ENCODE data around the gene CNTN2. TPM values are rescaled to one million over a fixed set of nuclear protein-coding genes. Genes with fewer than 3 reads are reported as not detected.

Gene CNTN2
- total and polyA plus RNA-seq, 2 experiments from 2014 or later: 9.7 TPM; not detected in 1

DNA sequence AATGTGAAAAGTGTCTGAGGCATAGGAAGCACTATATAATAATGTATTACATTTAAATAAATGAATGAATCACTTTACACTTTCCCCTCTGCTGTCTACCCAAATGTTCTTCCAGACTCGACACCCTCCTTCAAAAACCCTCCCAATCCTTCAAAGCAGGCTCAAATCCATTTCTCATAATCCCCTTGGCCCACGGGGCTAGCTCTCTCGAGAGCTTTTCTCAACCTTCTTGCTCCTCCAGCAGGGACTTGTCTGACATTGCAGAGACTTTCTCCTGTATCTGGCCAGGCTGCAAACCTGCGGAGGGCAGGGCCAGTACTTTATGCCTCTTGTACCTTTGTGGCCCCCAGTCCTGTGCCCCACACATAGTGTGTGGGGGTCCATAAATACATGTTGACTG, 14.1 kb upstream of the CNTN2 start:
- no peaks in the 10 kb centered on the region for H4K20me1 ChIP-seq (ENCODE audit: insufficient read depth, poor library complexity, severe bottlenecking)
- H3K79me2 ChIP-seq: no peaks in the 10 kb centered on the region
- TF ChIP-seq EZH2 (IDR thresholded peaks at IDR 0.05; ENCODE audit: borderline replicate concordance) (no peak), EZH2phosphoT487 (IDR thresholded peaks at IDR 0.05; ENCODE audit: low read depth, severe bottlenecking, unreplicated experiment) (no peak)
- TF ChIP-seq, protein P1, sequence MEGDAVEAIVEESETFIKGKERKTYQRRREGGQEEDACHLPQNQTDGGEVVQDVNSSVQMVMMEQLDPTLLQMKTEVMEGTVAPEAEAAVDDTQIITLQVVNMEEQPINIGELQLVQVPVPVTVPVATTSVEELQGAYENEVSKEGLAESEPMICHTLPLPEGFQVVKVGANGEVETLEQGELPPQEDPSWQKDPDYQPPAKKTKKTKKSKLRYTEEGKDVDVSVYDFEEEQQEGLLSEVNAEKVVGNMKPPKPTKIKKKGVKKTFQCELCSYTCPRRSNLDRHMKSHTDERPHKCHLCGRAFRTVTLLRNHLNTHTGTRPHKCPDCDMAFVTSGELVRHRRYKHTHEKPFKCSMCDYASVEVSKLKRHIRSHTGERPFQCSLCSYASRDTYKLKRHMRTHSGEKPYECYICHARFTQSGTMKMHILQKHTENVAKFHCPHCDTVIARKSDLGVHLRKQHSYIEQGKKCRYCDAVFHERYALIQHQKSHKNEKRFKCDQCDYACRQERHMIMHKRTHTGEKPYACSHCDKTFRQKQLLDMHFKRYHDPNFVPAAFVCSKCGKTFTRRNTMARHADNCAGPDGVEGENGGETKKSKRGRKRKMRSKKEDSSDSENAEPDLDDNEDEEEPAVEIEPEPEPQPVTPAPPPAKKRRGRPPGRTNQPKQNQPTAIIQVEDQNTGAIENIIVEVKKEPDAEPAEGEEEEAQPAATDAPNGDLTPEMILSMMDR (IDR thresholded peaks at IDR 0.05; ENCODE audit: poor library complexity): no peak
- no peaks in the 10 kb centered on the region for H3K4me1 ChIP-seq (ENCODE audit: insufficient read depth)
- no peak overlapping the region for H3K27ac ChIP-seq
- H3K4me3 ChIP-seq: no peak overlapping the region
- 51% methylated on average over 4 of the region's 4 CpGs for WGBS (ENCODE audit: low lambda C conversion rate, missing lambda C conversion rate)
- no peaks in the 10 kb centered on the region for H3K27me3 ChIP-seq
- H2AFZ ChIP-seq: no peak overlapping the region
- H3K4me2 ChIP-seq: no peak overlapping the region
- no peaks in the 10 kb centered on the region for H3K9me2 ChIP-seq (replicated peaks; ENCODE audit: insufficient read depth)
- DNase-seq (ENCODE audit: low spot score): no peak
- no peaks in the 10 kb centered on the region for H3K36me3 ChIP-seq (replicated peaks; ENCODE audit: insufficient read depth, low read depth)
- no peaks in the 10 kb centered on the region for H3K9me3 ChIP-seq (ENCODE audit: low read depth)

DNA sequence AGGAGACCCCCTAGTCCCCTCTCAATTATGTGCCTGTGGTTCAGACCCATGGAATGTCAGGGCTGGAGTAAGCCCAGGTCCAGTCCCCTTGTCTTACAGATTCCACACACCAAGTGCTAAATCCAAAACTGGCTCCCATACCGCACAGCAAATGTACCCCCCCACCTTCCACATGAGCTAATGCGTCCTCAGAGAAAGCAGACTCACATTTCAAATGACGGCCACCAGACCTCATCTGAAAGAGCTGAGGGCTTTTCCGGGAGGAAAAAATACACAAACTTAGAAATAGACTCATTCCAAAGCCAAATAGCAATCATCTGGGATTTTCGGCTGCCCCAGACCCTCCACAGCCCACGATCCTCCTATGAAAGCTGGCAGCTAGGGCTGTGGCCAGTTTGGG, 12.8 kb upstream of the CNTN2 start:
- Histone ChIP-seq H3K4me2 (no peak overlapping the region), H3K4me1 (ENCODE audit: insufficient read depth) (no peaks in the 10 kb centered on the region), H4K20me1 (ENCODE audit: insufficient read depth, poor library complexity, severe bottlenecking) (no peaks in the 10 kb centered on the region), H3K27me3 (no peaks in the 10 kb centered on the region), H3K9me3 (ENCODE audit: low read depth) (no peaks in the 10 kb centered on the region), H2AFZ (no peak overlapping the region), H3K9me2 (replicated peaks; ENCODE audit: insufficient read depth) (no peaks in the 10 kb centered on the region), H3K79me2 (no peaks in the 10 kb centered on the region), H3K27ac (no peak overlapping the region), H3K36me3 (replicated peaks; ENCODE audit: insufficient read depth, low read depth) (no peaks in the 10 kb centered on the region), H3K4me3 (no peak overlapping the region)
- WGBS (ENCODE audit: low lambda C conversion rate, missing lambda C conversion rate): 62% methylated on average over 6 of the region's 6 CpGs
- TF ChIP-seq, protein P1 (IDR thresholded peaks at IDR 0.05; ENCODE audit: poor library complexity): no peak
- TF ChIP-seq EZH2phosphoT487 (IDR thresholded peaks at IDR 0.05; ENCODE audit: low read depth, severe bottlenecking, unreplicated experiment) (no peak), EZH2 (IDR thresholded peaks at IDR 0.05; ENCODE audit: borderline replicate concordance) (no peak)
- DNase-seq (ENCODE audit: low spot score): no peak

DNA sequence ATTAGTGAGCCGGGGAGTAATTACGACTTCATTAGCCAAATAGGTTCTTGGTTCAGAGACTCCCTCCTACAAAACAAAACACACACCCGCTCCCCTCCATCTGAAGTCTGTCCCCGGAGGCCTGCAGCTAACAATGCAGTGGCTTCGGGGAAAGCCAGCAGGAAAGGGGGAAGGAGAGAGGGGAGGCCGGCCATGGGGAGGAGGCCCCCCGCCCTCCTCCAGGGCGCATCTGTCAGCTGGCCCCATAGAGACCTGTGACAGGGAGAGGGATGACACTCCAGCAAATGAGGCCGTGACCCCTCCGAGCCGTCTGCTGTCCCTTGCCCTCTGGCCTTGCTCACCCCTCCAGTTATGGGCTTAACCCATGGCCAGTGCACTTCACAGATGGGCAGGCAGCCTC, 12.1 kb upstream of the CNTN2 start:
- H3K4me3 ChIP-seq: no peak overlapping the region
- H3K9me3 ChIP-seq (ENCODE audit: low read depth): no peaks in the 10 kb centered on the region
- no peak for TF ChIP-seq EZH2phosphoT487 (IDR thresholded peaks at IDR 0.05; ENCODE audit: low read depth, severe bottlenecking, unreplicated experiment)
- no peak for TF ChIP-seq EZH2 (IDR thresholded peaks at IDR 0.05; ENCODE audit: borderline replicate concordance)
- TF ChIP-seq, protein P1 (IDR thresholded peaks at IDR 0.05; ENCODE audit: poor library complexity): no peak
- no peak overlapping the region for H3K4me2 ChIP-seq
- H4K20me1 ChIP-seq (ENCODE audit: insufficient read depth, poor library complexity, severe bottlenecking): no peaks in the 10 kb centered on the region
- H2AFZ ChIP-seq: no peak overlapping the region
- no peaks in the 10 kb centered on the region for H3K36me3 ChIP-seq (replicated peaks; ENCODE audit: insufficient read depth, low read depth)
- WGBS (ENCODE audit: low lambda C conversion rate, missing lambda C conversion rate): 41% methylated on average over 10 of the region's 11 CpGs
- H3K27me3 ChIP-seq: no peaks in the 10 kb centered on the region
- no peaks in the 10 kb centered on the region for H3K4me1 ChIP-seq (ENCODE audit: insufficient read depth)
- no peak for DNase-seq (ENCODE audit: low spot score)
- no peaks in the 10 kb centered on the region for H3K79me2 ChIP-seq
- no peak overlapping the region for H3K27ac ChIP-seq
- H3K9me2 ChIP-seq (replicated peaks; ENCODE audit: insufficient read depth): no peaks in the 10 kb centered on the region

DNA sequence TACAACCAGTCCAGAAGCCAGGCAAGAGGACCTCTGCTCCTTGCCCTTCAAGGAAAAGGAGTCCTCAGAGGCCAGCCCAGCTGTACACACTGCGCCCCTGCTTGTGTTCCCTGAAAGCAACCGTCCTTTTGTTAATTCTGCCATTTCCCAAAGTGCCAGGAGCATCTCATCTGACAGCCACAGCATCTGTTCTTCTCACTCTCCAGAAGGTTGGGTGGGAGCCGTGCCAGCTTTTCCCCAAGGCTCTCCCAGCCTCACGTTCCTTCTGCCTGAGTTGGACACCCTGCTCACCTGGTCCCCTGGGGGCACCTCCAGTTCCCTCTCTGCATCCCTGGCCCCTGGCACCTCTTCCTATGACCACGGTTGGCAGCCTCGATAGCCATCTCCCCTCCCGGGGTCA, 10.5 kb upstream of the CNTN2 start:
- H3K27ac ChIP-seq: no peak overlapping the region
- H2AFZ ChIP-seq: no peak overlapping the region
- H3K4me2 ChIP-seq: no peak overlapping the region
- H3K79me2 ChIP-seq: no peaks in the 10 kb centered on the region
- DNase-seq (ENCODE audit: low spot score): no peak
- no peaks in the 10 kb centered on the region for H3K9me2 ChIP-seq (replicated peaks; ENCODE audit: insufficient read depth)
- TF ChIP-seq EZH2phosphoT487 (IDR thresholded peaks at IDR 0.05; ENCODE audit: low read depth, severe bottlenecking, unreplicated experiment): no peak
- TF ChIP-seq EZH2 (IDR thresholded peaks at IDR 0.05; ENCODE audit: borderline replicate concordance): no peak
- TF ChIP-seq, protein P1 (IDR thresholded peaks at IDR 0.05; ENCODE audit: poor library complexity): no peak
- no peaks in the 10 kb centered on the region for H3K27me3 ChIP-seq
- H3K4me1 ChIP-seq (ENCODE audit: insufficient read depth): no peaks in the 10 kb centered on the region
- no peaks in the 10 kb centered on the region for H4K20me1 ChIP-seq (ENCODE audit: insufficient read depth, poor library complexity, severe bottlenecking)
- H3K36me3 ChIP-seq (replicated peaks; ENCODE audit: insufficient read depth, low read depth): no peaks in the 10 kb centered on the region
- H3K9me3 ChIP-seq (ENCODE audit: low read depth): no peaks in the 10 kb centered on the region
- no peak overlapping the region for H3K4me3 ChIP-seq
- 92% methylated on average over 7 of the region's 7 CpGs for WGBS (ENCODE audit: low lambda C conversion rate, missing lambda C conversion rate)
